Stimulated activated naive B cell treated with anti-CD40 and anti-IgM and Interleukin-4, amounts not matched to agents 10 μg/mL and 1 μg/mL and 100 μg/mL, for 72 hours (primary cell): ENCODE measurements around the gene GMEB2.

ENCODE experiments used
- ATAC-seq, 2 donors: fragments of 150-1000 bp; cut with Tn5 transposase; replicated peaks; 2 replicates each; pipeline ENCODE4 v1.10.0; 2021; ENCODE audit warnings: moderate library complexity in 1 of 2
- DNase-seq: peaks from one replicate; pipeline ENCODE4 v3.0.0; 2021
- H3K27ac Mint-ChIP-seq: one replicate; pipeline ENCODE4 v1.8.0; 2022; ENCODE audit warnings: mild to moderate bottlenecking, mixed read lengths
- H3K27me3 Mint-ChIP-seq, 2 donors: one replicate each; pipeline ENCODE4 v1.8.0; 2022; ENCODE audit warnings: mixed read lengths in 2 of 2
- H3K36me3 Mint-ChIP-seq, 2 donors: one replicate each; pipeline ENCODE4 v1.8.0; 2022; ENCODE audit warnings: mixed read lengths in 2 of 2, mild to moderate bottlenecking in 1 of 2
- H3K4me1 Mint-ChIP-seq, 2 donors: one replicate each; pipeline ENCODE4 v1.8.0; 2022; ENCODE audit warnings: mixed read lengths in 2 of 2, mild to moderate bottlenecking in 1 of 2
- H3K4me3 Mint-ChIP-seq, 2 donors: one replicate each; pipeline ENCODE4 v1.8.0; 2022; ENCODE audit warnings: mild to moderate bottlenecking in 2 of 2, mixed read lengths in 2 of 2, moderate library complexity in 1 of 2
- H3K9me3 Mint-ChIP-seq, 2 donors: one replicate each; pipeline ENCODE4 v1.8.0; 2022; ENCODE audit warnings: mixed read lengths in 2 of 2, mild to moderate bottlenecking in 1 of 2

GMEB2 gene

GRCh38 chr20:63589261-63590217, 37.4 kb downstream of the GMEB2 start:
- Mint-ChIP-seq H3K36me3 (peaks cover 35 to 50% of the 10 kb centered on the region in 2 donors), H3K4me3 (no peak overlapping the region), H3K4me1 (peaks cover 4 to 16% of the 10 kb centered on the region in 2 donors), H3K27me3 (no peaks in the 10 kb centered on the region), H3K27ac (no peak overlapping the region), H3K9me3 (no peaks in the 10 kb centered on the region)
- no peak for ATAC-seq
- DNase-seq = no peak

DNA sequence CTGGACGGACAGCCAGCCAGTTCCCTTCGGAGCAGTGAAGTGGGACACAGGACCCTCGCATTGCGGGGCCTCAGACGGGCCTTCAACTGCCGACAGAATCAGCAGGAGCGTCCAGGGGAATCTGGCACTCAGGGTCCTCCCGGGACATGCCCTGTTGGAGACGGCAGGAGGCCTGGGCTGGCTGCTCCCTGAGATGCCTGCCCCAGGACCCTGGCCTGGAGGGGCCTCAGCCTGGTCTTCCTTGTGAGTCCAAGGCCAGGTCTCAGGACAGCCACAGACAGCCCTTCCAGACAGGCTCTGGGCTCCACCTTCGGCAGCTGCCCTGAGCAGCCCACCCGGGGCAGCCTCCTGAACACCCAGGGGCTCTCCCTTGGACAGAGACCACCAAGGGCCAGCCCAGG, 38.3 kb downstream of the GMEB2 start:
- H3K4me3 Mint-ChIP-seq = no peak overlapping the region
- H3K4me1 Mint-ChIP-seq = peaks cover 4 to 16% of the 10 kb centered on the region in 2 donors
- H3K36me3 Mint-ChIP-seq = peaks cover 34 to 49% of the 10 kb centered on the region in 2 donors
- no peak for DNase-seq
- no peak overlapping the region for H3K27ac Mint-ChIP-seq
- no peaks in the 10 kb centered on the region for H3K9me3 Mint-ChIP-seq
- no peak for ATAC-seq
- H3K27me3 Mint-ChIP-seq = no peaks in the 10 kb centered on the region

- H3K27ac Mint-ChIP-seq = no peak overlapping the region
- no peak overlapping the region for H3K4me3 Mint-ChIP-seq
- H3K9me3 Mint-ChIP-seq = no peaks in the 10 kb centered on the region
- H3K4me1 Mint-ChIP-seq = peaks cover 4 to 16% of the 10 kb centered on the region in 2 donors
- DNase-seq (no peak), ATAC-seq (peak; percentile 31 to 39)
- H3K36me3 Mint-ChIP-seq = peaks cover 27 to 43% of the 10 kb centered on the region in 2 donors
- H3K27me3 Mint-ChIP-seq = no peaks in the 10 kb centered on the region
Observed at GRCh38 chr20:63587776-63588591, 38.9 kb downstream of the GMEB2 start.

GRCh38 chr20:63587256-63587655, 39.6 kb downstream of the GMEB2 start:
- Mint-ChIP-seq H3K4me3 (no peak overlapping the region), H3K9me3 (no peaks in the 10 kb centered on the region), H3K27me3 (no peaks in the 10 kb centered on the region), H3K36me3 (peaks cover 23 to 39% of the 10 kb centered on the region in 2 donors), H3K27ac (no peak overlapping the region), H3K4me1 (peaks cover 4 to 16% of the 10 kb centered on the region in 2 donors)
- ATAC-seq (no peak), DNase-seq (no peak)

- Mint-ChIP-seq H3K4me3 (no peak overlapping the region), H3K36me3 (peaks cover 20 to 36% of the 10 kb centered on the region in 2 donors), H3K9me3 (no peaks in the 10 kb centered on the region), H3K27ac (no peak overlapping the region), H3K4me1 (peaks cover 4 to 16% of the 10 kb centered on the region in 2 donors), H3K27me3 (no peaks in the 10 kb centered on the region)
- ATAC-seq = no peak
- DNase-seq = no peak
Observed at GRCh38 chr20:63586797-63587196, 40.1 kb downstream of the GMEB2 start.

GRCh38 chr20:63585616-63586565, 41.0 kb downstream of the GMEB2 start:
- no peak overlapping the region for H3K27ac Mint-ChIP-seq
- no peaks in the 10 kb centered on the region for H3K27me3 Mint-ChIP-seq
- H3K36me3 Mint-ChIP-seq = peaks cover 16 to 32% of the 10 kb centered on the region in 2 donors
- H3K4me1 Mint-ChIP-seq = peaks cover 4 to 20% of the 10 kb centered on the region in 2 donors
- no peaks in the 10 kb centered on the region for H3K9me3 Mint-ChIP-seq
- ATAC-seq = no peak
- no peak for DNase-seq
- H3K4me3 Mint-ChIP-seq = no peak overlapping the region

- Mint-ChIP-seq H3K4me1 (peaks cover 9 to 15% of the 10 kb centered on the region in 2 donors), H3K27ac (no peak overlapping the region), H3K4me3 (no peak overlapping the region), H3K9me3 (no peaks in the 10 kb centered on the region), H3K27me3 (peaks cover 0 to 4% of the 10 kb centered on the region in 2 donors), H3K36me3 (peaks cover 3 to 9% of the 10 kb centered on the region in 2 donors)
- no peak for ATAC-seq
- DNase-seq = no peak
Observed at GRCh38 chr20:63582382-63583063, 44.4 kb downstream of the GMEB2 start.

DNA sequence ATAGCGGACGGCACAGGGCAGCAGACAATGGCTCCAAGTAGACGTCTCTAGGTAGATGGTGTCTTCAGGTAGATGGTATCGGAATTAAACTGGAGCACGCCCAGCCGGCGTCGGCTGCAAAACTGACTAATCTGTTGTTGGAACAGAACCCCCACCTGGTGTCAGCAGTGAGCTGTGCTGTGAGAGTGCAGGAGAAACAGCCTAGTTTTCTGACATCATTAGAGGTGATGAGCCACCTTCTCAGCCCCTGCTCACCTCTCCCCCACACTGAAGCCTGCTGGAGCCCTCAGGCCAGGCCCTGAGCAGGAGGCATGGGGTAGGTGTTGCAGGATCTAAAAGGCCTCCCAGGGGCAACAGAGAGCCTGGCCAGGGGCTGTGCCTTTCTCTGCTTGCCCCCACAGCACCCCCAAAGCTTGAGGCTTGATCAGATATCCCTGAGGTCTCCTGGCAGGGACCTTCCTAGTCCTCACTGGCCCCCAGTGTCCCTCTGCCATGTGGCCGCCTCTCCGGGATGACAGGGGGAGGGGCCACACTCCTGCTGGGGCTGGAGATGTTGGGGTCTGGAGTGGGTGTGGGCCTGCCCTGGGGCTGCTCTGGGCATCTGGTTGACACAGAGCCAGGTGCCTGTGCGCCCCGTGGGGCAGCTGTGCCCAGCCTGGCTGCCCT, 46.0 kb downstream of the GMEB2 start:
- DNase-seq (no peak), ATAC-seq (peak; percentile 98)
- H3K27ac Mint-ChIP-seq = peak overlapping the region; percentile 25
- peaks cover 0 to 4% of the 10 kb centered on the region in 2 donors for H3K36me3 Mint-ChIP-seq
- peaks cover 3 to 10% of the 10 kb centered on the region in 2 donors for H3K27me3 Mint-ChIP-seq
- H3K4me1 Mint-ChIP-seq = peaks cover 9 to 11% of the 10 kb centered on the region in 2 donors
- no peaks in the 10 kb centered on the region for H3K9me3 Mint-ChIP-seq
- no peak overlapping the region for H3K4me3 Mint-ChIP-seq

GRCh38 chr20:63579017-63579694, 47.7 kb downstream of the GMEB2 start:
- H3K4me3 Mint-ChIP-seq = no peak overlapping the region
- no peak overlapping the region for H3K27ac Mint-ChIP-seq
- peaks cover 9 to 11% of the 10 kb centered on the region in 2 donors for H3K4me1 Mint-ChIP-seq
- no peak for ATAC-seq
- no peaks in the 10 kb centered on the region for H3K9me3 Mint-ChIP-seq
- no peaks in the 10 kb centered on the region for H3K36me3 Mint-ChIP-seq
- H3K27me3 Mint-ChIP-seq = peaks cover 3 to 10% of the 10 kb centered on the region in 2 donors
- DNase-seq = no peak

GRCh38 chr20:63578224-63579016, 48.5 kb downstream of the GMEB2 start:
- Mint-ChIP-seq H3K9me3 (no peaks in the 10 kb centered on the region), H3K4me3 (no peak overlapping the region), H3K27me3 (peaks cover 3 to 10% of the 10 kb centered on the region in 2 donors), H3K4me1 (peaks cover 11 to 14% of the 10 kb centered on the region in 2 donors), H3K36me3 (no peaks in the 10 kb centered on the region), H3K27ac (no peak overlapping the region)
- ATAC-seq (no peak), DNase-seq (no peak)

- no peak for ATAC-seq
- Mint-ChIP-seq H3K27ac (no peak overlapping the region), H3K36me3 (no peaks in the 10 kb centered on the region), H3K9me3 (no peaks in the 10 kb centered on the region), H3K27me3 (peaks cover 3 to 10% of the 10 kb centered on the region in 2 donors), H3K4me1 (peaks cover 11 to 15% of the 10 kb centered on the region in 2 donors), H3K4me3 (no peak overlapping the region)
- no peak for DNase-seq
Observed at GRCh38 chr20:63577317-63577894, 49.5 kb downstream of the GMEB2 start.
